Thoracic aorta (tissue), 2 donors: Measurements from ENCODE around the gene XPNPEP3. TPM values are rescaled to one million over a fixed set of nuclear protein-coding genes. Genes with fewer than 3 reads are reported as not detected.

Experiments used
- ATAC-seq: fragments of 150-250 bp; one replicate; pipeline ENCODE4 v1.8.0; 2017; ENCODE audit warnings: low read depth; ENCODE audit not compliant: insufficient number of reproducible peaks, low FRiP score
- DNase-seq: peaks from one replicate; pipeline ENCODE4 v3.0.0-alpha.2; 2020; ENCODE audit warnings: low spot score
- H3K27ac ChIP-seq, 2 donors: fragments of 200-600 bp; sonication (generic); 1 replicate in 1 of 2; 2 replicates in 1 of 2; pipeline ENCODE4 v1.5.1; 2016; ENCODE audit warnings: mild to moderate bottlenecking in 2 of 2, moderate library complexity in 2 of 2
- H3K27me3 ChIP-seq: fragments of 200-600 bp; sonication (generic); replicated peaks from 2 replicates; pipeline ENCODE4 v1.6.0; 2016; ENCODE audit warnings: mild to moderate bottlenecking; ENCODE audit not compliant: insufficient read depth
- H3K36me3 ChIP-seq: fragments of 200-600 bp; sonication (generic); one replicate; pipeline ENCODE4 v1.5.1; 2016
- H3K4me1 ChIP-seq, 2 donors: fragments of 200-600 bp; sonication (generic); 1 replicate in 1 of 2; 2 replicates in 1 of 2; pipeline versions ENCODE4 v1.5.1 to v1.6.0; 2016; ENCODE audit warnings: low read depth in 2 of 2, mild to moderate bottlenecking in 1 of 2; ENCODE audit not compliant: control insufficient read depth in 1 of 2
- H3K4me3 ChIP-seq: fragments of 200-600 bp; sonication (generic); 2 replicates; pipeline ENCODE4 v1.5.1; 2016; ENCODE audit warnings: mild to moderate bottlenecking
- H3K9me3 ChIP-seq: fragments of 200-600 bp; sonication (generic); 2 replicates; pipeline ENCODE4 v1.5.1; 2016
- total RNA-seq, 2 donors: library from RNA; depleted of rRNA; stranded (reverse); fragments of >200 nt; gene quantifications; one replicate each; pipeline versions ENCODE4 v1.1.0 to v1.2.3, GENCODE V29; 2016
- TF ChIP-seq, protein P1 (sequence below): fragments of 200-600 bp; sonication (generic); IDR thresholded peaks from one replicate; pipeline ENCODE4 v1.5.1; 2019; ENCODE audit warnings: antibody characterized with exemption

XPNPEP3 gene
- 1 to 10 TPM; 5.6 to 9.9 TPM for total RNA-seq

DNA sequence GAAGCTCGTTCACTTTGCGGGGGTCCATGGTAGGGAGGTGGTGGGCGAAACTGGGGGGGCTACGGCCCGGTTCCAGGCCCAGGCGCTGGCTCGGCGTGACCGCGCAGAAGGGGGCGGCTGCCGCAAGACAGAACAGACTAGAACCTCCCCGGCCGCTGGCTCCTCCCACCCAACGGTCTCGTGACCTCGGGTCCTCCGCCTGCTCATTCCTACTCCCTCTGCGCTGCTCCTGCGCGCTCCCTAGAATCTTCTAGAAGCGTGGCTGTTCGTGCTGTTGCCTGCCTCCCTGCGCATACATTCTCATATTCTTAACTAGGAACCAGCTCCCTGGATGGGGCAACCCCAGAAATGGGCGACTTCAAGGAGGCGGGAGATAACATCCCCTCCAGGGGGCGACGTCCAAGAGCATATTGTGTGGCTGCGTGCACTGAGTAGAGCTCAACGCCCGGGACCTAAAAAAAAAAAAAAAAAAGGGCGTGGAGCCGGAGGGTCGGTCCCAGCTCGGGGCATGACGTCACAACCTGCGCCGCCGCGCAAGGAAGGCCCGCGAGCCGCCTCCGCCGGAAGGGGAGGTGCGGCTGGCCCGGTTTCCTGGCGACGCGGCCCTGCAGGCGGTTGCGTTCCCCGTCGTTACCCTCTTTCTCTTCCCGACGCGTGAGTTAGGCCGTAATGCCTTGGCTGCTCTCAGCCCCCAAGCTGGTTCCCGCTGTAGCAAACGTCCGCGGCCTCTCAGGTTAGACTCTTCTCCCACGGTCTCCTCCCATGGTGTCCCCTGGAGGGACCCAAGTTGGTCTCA, at the start of gene XPNPEP3, which contains the start of gene ST13:
Gene XPNPEP3, plus strand, starts transcription at position 636 of the 796 bp plus-strand sequence. Its CDS starts 34 bp downstream, at position 670.
Gene ST13, minus strand, starts transcription at position 127 of the 796 bp plus-strand sequence. Its CDS starts 99 bp downstream, at position 28.
- peaks cover 31 to 54% of the 10 kb centered on the region in 2 donors for H3K4me1 ChIP-seq

DNA sequence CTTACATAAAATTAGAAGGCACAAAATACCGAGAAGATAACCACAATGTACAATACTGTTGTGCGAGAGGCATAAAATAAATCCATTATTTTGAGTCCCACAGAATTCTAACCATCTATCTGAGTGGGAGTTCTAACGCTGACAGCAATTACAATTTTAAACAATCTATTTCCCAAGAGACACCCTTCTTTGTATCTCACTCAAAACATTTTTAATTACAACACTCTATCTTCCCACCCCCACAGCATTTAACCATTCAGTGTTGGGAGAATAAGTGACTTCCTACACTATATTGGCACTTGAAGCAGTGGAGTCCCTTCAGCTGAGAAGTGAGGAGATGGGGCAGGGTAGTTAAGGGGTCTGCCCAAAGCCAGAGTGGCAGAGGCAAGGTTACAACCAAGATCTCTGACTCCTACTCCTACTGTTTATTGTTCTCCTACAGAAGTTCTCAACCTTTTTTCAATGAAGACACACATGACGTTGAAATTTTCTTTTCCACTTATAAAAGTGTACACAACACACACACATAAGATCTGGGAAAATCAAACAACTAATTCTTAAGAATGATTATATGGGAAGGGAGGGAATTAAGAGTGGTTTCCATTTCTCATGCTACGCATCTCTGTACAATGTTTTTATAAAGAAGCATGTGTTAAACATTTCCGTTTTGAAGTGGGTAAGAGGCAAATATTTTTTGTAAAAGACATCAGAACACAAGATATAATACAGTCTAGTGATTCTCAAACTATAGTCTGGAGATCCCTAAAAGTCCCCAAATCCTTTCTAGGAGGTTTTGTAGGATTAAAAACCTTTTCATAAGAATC, 48.7 kb upstream of the XPNPEP3 start:
- H3K4me3 ChIP-seq, result no peak overlapping the region
- TF ChIP-seq, protein P1, sequence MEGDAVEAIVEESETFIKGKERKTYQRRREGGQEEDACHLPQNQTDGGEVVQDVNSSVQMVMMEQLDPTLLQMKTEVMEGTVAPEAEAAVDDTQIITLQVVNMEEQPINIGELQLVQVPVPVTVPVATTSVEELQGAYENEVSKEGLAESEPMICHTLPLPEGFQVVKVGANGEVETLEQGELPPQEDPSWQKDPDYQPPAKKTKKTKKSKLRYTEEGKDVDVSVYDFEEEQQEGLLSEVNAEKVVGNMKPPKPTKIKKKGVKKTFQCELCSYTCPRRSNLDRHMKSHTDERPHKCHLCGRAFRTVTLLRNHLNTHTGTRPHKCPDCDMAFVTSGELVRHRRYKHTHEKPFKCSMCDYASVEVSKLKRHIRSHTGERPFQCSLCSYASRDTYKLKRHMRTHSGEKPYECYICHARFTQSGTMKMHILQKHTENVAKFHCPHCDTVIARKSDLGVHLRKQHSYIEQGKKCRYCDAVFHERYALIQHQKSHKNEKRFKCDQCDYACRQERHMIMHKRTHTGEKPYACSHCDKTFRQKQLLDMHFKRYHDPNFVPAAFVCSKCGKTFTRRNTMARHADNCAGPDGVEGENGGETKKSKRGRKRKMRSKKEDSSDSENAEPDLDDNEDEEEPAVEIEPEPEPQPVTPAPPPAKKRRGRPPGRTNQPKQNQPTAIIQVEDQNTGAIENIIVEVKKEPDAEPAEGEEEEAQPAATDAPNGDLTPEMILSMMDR, result no peak
- no peaks in the 10 kb centered on the region for H3K9me3 ChIP-seq
- no peak overlapping the region for H3K27ac ChIP-seq
- H3K36me3 ChIP-seq, result no peaks in the 10 kb centered on the region
- no peaks in the 10 kb centered on the region for H3K27me3 ChIP-seq
- H3K4me1 ChIP-seq, result no peaks in the 10 kb centered on the region
- ATAC-seq (no peak), DNase-seq (no peak)

More for the DNA sequence above, at the start of gene XPNPEP3, which contains the start of gene ST13:
- DNase-seq (peak; percentile 93), ATAC-seq (peak; percentile 98)
- Histone ChIP-seq H3K4me3 (peak within 1 kb of the TSS; percentile 89), H3K36me3 (no peaks in the 10 kb centered on the region), H3K27ac (peak within 1 kb of the TSS; percentile 98 to 99), H3K9me3 (no peaks in the 10 kb centered on the region), H3K27me3 (no peaks in the 10 kb centered on the region)
- TF ChIP-seq, protein P1, result no peak

DNA sequence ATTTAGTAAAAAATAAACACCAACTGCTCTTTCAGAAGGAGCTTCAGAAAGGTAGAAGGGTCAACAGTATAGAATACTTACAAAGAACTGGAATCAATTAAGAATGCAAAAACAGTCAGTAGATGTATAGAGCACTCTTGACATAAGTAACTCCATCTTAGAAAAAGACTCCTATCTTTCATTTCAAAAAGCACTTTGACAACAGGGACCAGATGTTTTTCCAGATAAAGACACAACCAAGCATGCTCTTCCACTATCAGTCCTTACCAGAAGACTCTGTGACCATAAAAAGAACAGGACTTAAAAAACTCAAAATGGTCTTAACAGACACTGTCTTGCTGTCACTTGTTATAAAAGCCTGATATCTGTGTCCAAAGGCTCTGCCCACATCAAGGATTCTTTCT, 43.0 kb upstream of the XPNPEP3 start:
- no peaks in the 10 kb centered on the region for H3K27me3 ChIP-seq
- TF ChIP-seq, protein P1, result no peak
- H3K4me3 ChIP-seq, result no peak overlapping the region
- ATAC-seq (no peak), DNase-seq (no peak)
- peaks cover 13 to 20% of the 10 kb centered on the region in 2 donors for H3K4me1 ChIP-seq
- H3K27ac ChIP-seq, result no peak overlapping the region
- H3K9me3 ChIP-seq, result no peaks in the 10 kb centered on the region
- H3K36me3 ChIP-seq, result no peaks in the 10 kb centered on the region

DNA sequence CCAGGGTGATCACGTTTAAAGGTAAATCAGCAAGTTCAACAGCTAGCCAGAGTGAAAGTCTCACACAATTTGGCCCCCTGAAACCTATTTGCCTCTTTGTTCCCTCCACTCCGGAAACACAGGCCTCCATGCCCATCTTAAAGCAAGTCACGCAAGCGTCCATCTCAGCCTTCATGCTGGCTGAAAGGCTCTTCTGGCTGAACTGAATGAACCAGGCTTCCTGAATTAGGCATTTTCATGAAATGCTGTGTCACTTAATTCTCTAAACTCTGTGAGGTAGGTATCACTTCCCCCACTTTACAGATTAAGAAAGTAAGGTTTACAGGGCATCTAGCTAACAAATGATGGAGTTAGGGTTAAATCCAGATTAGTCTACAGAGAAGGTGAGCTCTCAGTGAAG, 39.2 kb upstream of the XPNPEP3 start:
- Histone ChIP-seq H3K27ac (no peak overlapping the region), H3K4me3 (peak overlapping the region; percentile 99), H3K36me3 (no peaks in the 10 kb centered on the region), H3K27me3 (no peaks in the 10 kb centered on the region), H3K4me1 (peaks cover 20 to 29% of the 10 kb centered on the region in 2 donors), H3K9me3 (no peaks in the 10 kb centered on the region)
- DNase-seq (no peak), ATAC-seq (no peak)
- TF ChIP-seq, protein P1, result no peak
